ENCODE results near the gene DHRS1.

DHRS1 gene

GRCh38 chr14:24282736-24283135 lies 16.8 kb downstream of the DHRS1 start:
- no peak for DNase-seq (ENCODE audit: low read depth)

- DNase-seq (ENCODE audit: low read depth): no peak
Measured at GRCh38 chr14:24281636-24282035, 17.9 kb downstream of the DHRS1 start.

GRCh38 chr14:24280797-24281460 lies 18.7 kb downstream of the DHRS1 start:
- no peak for DNase-seq (ENCODE audit: low read depth)

- no peak for DNase-seq (ENCODE audit: low read depth)
Measured at GRCh38 chr14:24279301-24280186, 20.0 kb downstream of the DHRS1 start.

- no peak for DNase-seq (ENCODE audit: low read depth)
Measured at GRCh38 chr14:24278424-24278823, 21.2 kb downstream of the DHRS1 start.

- no peak for DNase-seq (ENCODE audit: low read depth)
Measured at GRCh38 chr14:24277606-24278321, 21.8 kb downstream of the DHRS1 start.

- no peak for DNase-seq (ENCODE audit: low read depth)
Measured at GRCh38 chr14:24277071-24277470, 22.5 kb downstream of the DHRS1 start.

GRCh38 chr14:24274101-24274543 lies 25.5 kb downstream of the DHRS1 start:
- peak; percentile 48 for DNase-seq (ENCODE audit: low read depth)

GRCh38 chr14:24273422-24273998 lies 26.1 kb downstream of the DHRS1 start:
- no peak for DNase-seq (ENCODE audit: low read depth)

- DNase-seq (ENCODE audit: low read depth): no peak
Measured at GRCh38 chr14:24272467-24272866, 27.1 kb downstream of the DHRS1 start.

GRCh38 chr14:24271834-24272263 lies 27.7 kb downstream of the DHRS1 start:
- no peak for DNase-seq (ENCODE audit: low read depth)

GRCh38 chr14:24271134-24271833 lies 28.3 kb downstream of the DHRS1 start, which contains the start of gene RABGGTA:
Gene RABGGTA (minus strand): TSS chr14:24271597. CDS start chr14:24271115, 482 bp downstream.
- peak; percentile 87 for DNase-seq (ENCODE audit: low read depth)

- no peak for DNase-seq (ENCODE audit: low read depth)
Measured at GRCh38 chr14:24270537-24271133, 28.9 kb downstream of the DHRS1 start.

GRCh38 chr14:24269910-24270536 lies 29.6 kb downstream of the DHRS1 start:
- no peak for DNase-seq (ENCODE audit: low read depth)

GRCh38 chr14:24269368-24269767 lies 30.2 kb downstream of the DHRS1 start:
- no peak for DNase-seq (ENCODE audit: low read depth)

- no peak for DNase-seq (ENCODE audit: low read depth)
Measured at GRCh38 chr14:24268225-24268624, 31.4 kb downstream of the DHRS1 start.

- no peak for DNase-seq (ENCODE audit: low read depth)
Measured at GRCh38 chr14:24267516-24267915, 32.1 kb downstream of the DHRS1 start.

- DNase-seq (ENCODE audit: low read depth): no peak
Measured at GRCh38 chr14:24266344-24267244, 33.0 kb downstream of the DHRS1 start.

GRCh38 chr14:24264298-24264697 lies 35.3 kb downstream of the DHRS1 start:
- no peak for DNase-seq (ENCODE audit: low read depth)
